Measurements from ENCODE around the gene IL34. TPM values are rescaled to one million over a fixed set of nuclear protein-coding genes. Genes with fewer than 3 reads are reported as not detected.

The IL34 gene
- total and polyA plus RNA-seq, 2 of the 13 experiments (the other 11 are each of a cell fraction or from before 2014, with no cell fraction given), result 1.2 to 1.3 TPM

- TF ChIP-seq CENPT (CRISPR knock-in tag; IDR thresholded peaks at IDR 0.05; ENCODE audit: low read depth), result no peak
- no peak; the same call in 1 of the 2 replicates for TF ChIP-seq ZNF766 (CRISPR knock-in tag; IDR thresholded peaks at IDR 0.05; ENCODE audit: borderline replicate concordance)
- TF ChIP-seq TMF1 (CRISPR knock-in tag; IDR thresholded peaks at IDR 0.05; ENCODE audit: low read depth), result peak; percentile 52; the same call in 1 of the 2 replicates
- 0 out of 2 replicates have a peak, but pooled peaks have one; percentile 28 for TF ChIP-seq ZNF362 (CRISPR knock-in tag; IDR thresholded peaks at IDR 0.05; ENCODE audit: borderline replicate concordance)
- TF ChIP-seq TFDP1 (CRISPR knock-in tag; IDR thresholded peaks at IDR 0.05; ENCODE audit: borderline replicate concordance), result peak; percentile 46; the same call in 1 of the 2 replicates
- no peak; the same call in 1 of the 2 replicates for TF ChIP-seq MLX (CRISPR knock-in tag; IDR thresholded peaks at IDR 0.05)
- TF ChIP-seq ZNF749 (CRISPR knock-in tag; IDR thresholded peaks at IDR 0.05; ENCODE audit: borderline replicate concordance), result no peak
- TF ChIP-seq BCLAF1 (IDR thresholded peaks at IDR 0.05), result no peak
- TF ChIP-seq CBX5 (CRISPR knock-in tag; IDR thresholded peaks at IDR 0.05; ENCODE audit: borderline replicate concordance), result no peak; the same call in 1 of the 2 replicates
- no peak; the same call in 1 of the 2 replicates for TF ChIP-seq POLR2AphosphoS2 (IDR thresholded peaks at IDR 0.05; ENCODE audit: low read depth, low read length)
- TF ChIP-seq KLF12 (CRISPR knock-in tag; IDR thresholded peaks at IDR 0.05; ENCODE audit: borderline replicate concordance), result 0 out of 2 replicates have a peak, but pooled peaks have one; percentile 6
- TF ChIP-seq ZNF12 (CRISPR knock-in tag; IDR thresholded peaks at IDR 0.05), result no peak
- TF ChIP-seq NR2F6 (IDR thresholded peaks at IDR 0.05), result peak; percentile 68
- peak; percentile 75 for TF ChIP-seq NR2F6 (CRISPR knock-in tag; IDR thresholded peaks at IDR 0.05)
- TF ChIP-seq SMAD3 (CRISPR knock-in tag; IDR thresholded peaks at IDR 0.05), result no peak
- TF ChIP-seq CCAR2 (optimal IDR thresholded peaks at IDR 0.05; ENCODE audit: low read depth, low read length), result no peak
- TF ChIP-seq ZNF207 (IDR thresholded peaks at IDR 0.05; ENCODE audit: borderline replicate concordance), result no peak
- peak; percentile 27; the same call in 1 of the 2 replicates for TF ChIP-seq HBP1 (CRISPR knock-in tag; IDR thresholded peaks at IDR 0.05; ENCODE audit: low read depth)
- TF ChIP-seq BCL3 (CRISPR knock-in tag; IDR thresholded peaks at IDR 0.05), result no peak
- TF ChIP-seq ZNF510 (CRISPR knock-in tag; IDR thresholded peaks at IDR 0.05; ENCODE audit: low read depth), result no peak; the same call in 1 of the 2 replicates
- TF ChIP-seq ZNF746 (CRISPR knock-in tag; IDR thresholded peaks at IDR 0.05), result peak; percentile 98
Measured at GRCh38 chr16:70681382-70682238, 35.3 kb downstream of the IL34 start (continued).
